Measurements from ENCODE around the gene ERICH6B. TPM values are rescaled to one million over a fixed set of nuclear protein-coding genes. Genes with fewer than 3 reads are reported as not detected.

ERICH6B gene
- polyA plus RNA-seq, 4 donors = 1.6 TPM; not detected in 3

DNA sequence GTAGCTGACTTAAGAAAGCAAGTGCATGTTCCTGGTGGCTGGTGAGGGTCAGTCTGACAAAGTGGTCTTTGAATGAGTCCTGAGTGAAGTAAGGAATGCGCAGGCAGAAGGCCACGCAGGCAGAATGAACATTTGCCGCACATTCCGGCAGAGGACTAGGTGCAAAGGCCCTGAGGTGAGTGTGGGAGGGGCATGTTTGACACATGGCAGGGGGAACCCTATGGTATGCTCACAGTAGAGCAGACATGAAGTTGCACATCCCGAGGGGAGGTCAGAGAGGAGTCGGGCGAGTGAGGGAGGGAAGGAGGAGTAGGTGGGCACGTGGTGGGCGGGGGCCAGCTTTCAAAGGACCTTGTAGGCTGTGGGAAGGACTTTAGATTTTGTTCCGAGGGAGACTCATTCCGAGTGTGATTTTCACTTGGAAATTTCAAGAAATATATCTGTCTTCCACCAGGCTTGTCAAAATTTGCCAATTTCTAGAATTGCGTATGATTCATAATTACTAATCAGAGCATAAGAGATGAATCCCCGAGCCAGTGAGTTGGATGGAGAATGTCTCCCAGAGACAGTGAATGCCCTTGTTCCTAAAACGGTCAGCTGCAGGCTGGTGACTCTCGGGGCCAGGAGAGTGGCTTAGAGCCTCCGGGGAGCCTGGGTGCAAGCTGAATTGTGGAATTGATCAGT lies 40.3 kb downstream of the ERICH6B start:
- Histone ChIP-seq H3K27me3 (ENCODE audit: control insufficient read depth in 3 of 3, insufficient read depth in 3 of 3, low read length in 3 of 3) (no peaks in the 10 kb centered on the region), H3K4me1 (ENCODE audit: control insufficient read depth in 3 of 3, insufficient read depth in 2 of 3, low read depth in 1 of 3, low read length in 2 of 3) (no peaks in the 10 kb centered on the region), H3K4me3 (ENCODE audit: low read depth in 1 of 3, low read length in 3 of 3) (no peak overlapping the region), H3K27ac (ENCODE audit: low read depth in 1 of 3, low read length in 2 of 3) (no peak overlapping the region), H3K9me3 (ENCODE audit: control insufficient read depth in 2 of 2, insufficient read depth in 1 of 2, low read depth in 1 of 2, low read length in 1 of 2) (no peaks in the 10 kb centered on the region), H3K36me3 (ENCODE audit: control insufficient read depth in 3 of 3, insufficient read depth in 2 of 3, low read depth in 1 of 3, low read length in 3 of 3) (no peaks in the 10 kb centered on the region)
- no peak for DNase-seq
- 84 to 87% (median 87%) methylated on average over 16 of the region's 16 CpGs for WGBS, 3 donors
- no peak for FAIRE-seq

GRCh38 chr13:45565331-45565730 lies 50.2 kb downstream of the ERICH6B start:
- no peaks in the 10 kb centered on the region for H3K36me3 ChIP-seq (ENCODE audit: control insufficient read depth in 3 of 3, insufficient read depth in 2 of 3, low read depth in 1 of 3, low read length in 3 of 3)
- no peaks in the 10 kb centered on the region for H3K27me3 ChIP-seq (ENCODE audit: control insufficient read depth in 3 of 3, insufficient read depth in 3 of 3, low read length in 3 of 3)
- H3K27ac ChIP-seq (ENCODE audit: low read depth in 1 of 3, low read length in 2 of 3) = no peak overlapping the region
- DNase-seq (no peak), FAIRE-seq (no peak)
- H3K9me3 ChIP-seq (ENCODE audit: control insufficient read depth in 2 of 2, insufficient read depth in 1 of 2, low read depth in 1 of 2, low read length in 1 of 2) = no peaks in the 10 kb centered on the region
- H3K4me1 ChIP-seq (ENCODE audit: control insufficient read depth in 3 of 3, insufficient read depth in 2 of 3, low read depth in 1 of 3, low read length in 2 of 3) = no peaks in the 10 kb centered on the region
- no peak overlapping the region for H3K4me3 ChIP-seq (ENCODE audit: low read depth in 1 of 3, low read length in 3 of 3)

DNA sequence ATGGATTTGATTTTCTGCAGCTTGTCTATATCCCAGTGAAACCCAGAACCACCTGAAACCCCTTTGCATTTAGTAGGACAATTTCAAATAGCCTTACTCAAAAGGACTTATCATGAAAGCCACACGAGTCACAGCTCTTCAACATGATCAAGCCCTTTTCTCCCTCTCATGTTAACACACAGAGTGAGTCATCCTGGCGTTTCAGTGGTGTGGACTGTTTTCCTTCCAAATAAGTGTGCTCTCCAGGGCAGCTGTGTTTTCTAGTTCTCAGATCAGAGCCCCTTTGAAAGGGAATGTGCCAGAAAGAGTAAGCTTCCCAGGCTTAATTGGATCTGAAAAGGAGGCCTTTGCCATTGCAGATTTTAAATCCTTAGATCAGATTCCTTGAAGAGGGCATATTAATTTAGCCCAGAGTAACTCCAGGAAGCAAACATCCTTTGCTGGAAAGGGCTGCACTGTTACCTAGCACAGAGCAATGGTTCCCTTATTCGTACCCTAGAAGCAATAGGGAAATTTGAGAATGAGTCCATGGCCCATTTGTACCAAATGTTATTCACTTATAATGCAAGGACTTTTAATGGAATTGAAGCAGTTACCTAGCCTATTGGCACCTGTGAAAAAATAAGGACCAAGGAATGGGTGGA lies 51.3 kb downstream of the ERICH6B start:
- FAIRE-seq (no peak), DNase-seq (no peak)
- Histone ChIP-seq H3K27me3 (ENCODE audit: control insufficient read depth in 3 of 3, insufficient read depth in 3 of 3, low read length in 3 of 3) (no peaks in the 10 kb centered on the region), H3K9me3 (ENCODE audit: control insufficient read depth in 2 of 2, insufficient read depth in 1 of 2, low read depth in 1 of 2, low read length in 1 of 2) (no peaks in the 10 kb centered on the region), H3K36me3 (ENCODE audit: control insufficient read depth in 3 of 3, insufficient read depth in 2 of 3, low read depth in 1 of 3, low read length in 3 of 3) (no peaks in the 10 kb centered on the region), H3K4me3 (ENCODE audit: low read depth in 1 of 3, low read length in 3 of 3) (no peak overlapping the region), H3K4me1 (ENCODE audit: control insufficient read depth in 3 of 3, insufficient read depth in 2 of 3, low read depth in 1 of 3, low read length in 2 of 3) (no peaks in the 10 kb centered on the region), H3K27ac (ENCODE audit: low read depth in 1 of 3, low read length in 2 of 3) (no peak overlapping the region)
- WGBS, 3 donors = 37 to 45% (median 39%) methylated on average over 3 of the region's 3 CpGs

- no peak for DNase-seq
- WGBS, 3 donors = 81 to 82% (median 81%) methylated on average over 4 of the region's 4 CpGs
- no peaks in the 10 kb centered on the region for H3K27me3 ChIP-seq (ENCODE audit: control insufficient read depth in 3 of 3, insufficient read depth in 3 of 3, low read length in 3 of 3)
- H3K4me3 ChIP-seq (ENCODE audit: low read depth in 1 of 3, low read length in 3 of 3) = no peak overlapping the region
- no peaks in the 10 kb centered on the region for H3K36me3 ChIP-seq (ENCODE audit: control insufficient read depth in 3 of 3, insufficient read depth in 2 of 3, low read depth in 1 of 3, low read length in 3 of 3)
- no peak for FAIRE-seq
- no peaks in the 10 kb centered on the region for H3K9me3 ChIP-seq (ENCODE audit: control insufficient read depth in 2 of 2, insufficient read depth in 1 of 2, low read depth in 1 of 2, low read length in 1 of 2)
- H3K27ac ChIP-seq (ENCODE audit: low read depth in 1 of 3, low read length in 2 of 3) = no peak overlapping the region
- H3K4me1 ChIP-seq (ENCODE audit: control insufficient read depth in 3 of 3, insufficient read depth in 2 of 3, low read depth in 1 of 3, low read length in 2 of 3) = no peaks in the 10 kb centered on the region
These were observed 60.9 kb downstream of the ERICH6B start for GRCh38 chr13:45554604-45555109.

DNA sequence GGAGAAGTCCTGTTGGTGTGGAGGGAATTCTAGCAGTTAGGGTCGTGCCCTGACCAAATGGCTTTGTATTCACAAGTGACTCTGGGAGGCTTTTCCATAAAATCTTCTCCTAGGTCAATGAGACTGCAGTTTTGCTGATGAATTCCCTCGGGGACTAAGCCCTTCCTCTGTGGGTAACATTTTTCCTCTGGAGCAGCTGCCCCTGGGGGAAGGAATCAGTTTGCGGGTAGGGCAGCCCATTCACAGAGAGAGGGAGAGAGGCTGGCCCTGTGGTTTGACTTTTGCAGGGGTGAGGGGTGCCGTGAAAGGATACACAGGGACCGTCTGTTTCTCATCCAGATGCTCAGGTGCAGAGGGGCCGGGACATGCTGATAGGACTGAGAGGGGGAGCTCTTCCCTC lies 67.3 kb downstream of the ERICH6B start:
- peaks cover 0 to 6% (median 0%) of the 10 kb centered on the region in 3 donors for H3K27me3 ChIP-seq (ENCODE audit: control insufficient read depth in 3 of 3, insufficient read depth in 3 of 3, low read length in 3 of 3)
- H3K4me1 ChIP-seq (ENCODE audit: control insufficient read depth in 3 of 3, insufficient read depth in 2 of 3, low read depth in 1 of 3, low read length in 2 of 3) = no peaks in the 10 kb centered on the region
- no peak overlapping the region for H3K27ac ChIP-seq (ENCODE audit: low read depth in 1 of 3, low read length in 2 of 3)
- no peaks in the 10 kb centered on the region for H3K9me3 ChIP-seq (ENCODE audit: control insufficient read depth in 2 of 2, insufficient read depth in 1 of 2, low read depth in 1 of 2, low read length in 1 of 2)
- 57 to 65% (median 59%) methylated on average over 6 of the region's 6 CpGs for WGBS, 3 donors
- no peaks in the 10 kb centered on the region for H3K36me3 ChIP-seq (ENCODE audit: control insufficient read depth in 3 of 3, insufficient read depth in 2 of 3, low read depth in 1 of 3, low read length in 3 of 3)
- no peak for DNase-seq
- no peak overlapping the region for H3K4me3 ChIP-seq (ENCODE audit: low read depth in 1 of 3, low read length in 3 of 3)
- no peak for FAIRE-seq

DNA sequence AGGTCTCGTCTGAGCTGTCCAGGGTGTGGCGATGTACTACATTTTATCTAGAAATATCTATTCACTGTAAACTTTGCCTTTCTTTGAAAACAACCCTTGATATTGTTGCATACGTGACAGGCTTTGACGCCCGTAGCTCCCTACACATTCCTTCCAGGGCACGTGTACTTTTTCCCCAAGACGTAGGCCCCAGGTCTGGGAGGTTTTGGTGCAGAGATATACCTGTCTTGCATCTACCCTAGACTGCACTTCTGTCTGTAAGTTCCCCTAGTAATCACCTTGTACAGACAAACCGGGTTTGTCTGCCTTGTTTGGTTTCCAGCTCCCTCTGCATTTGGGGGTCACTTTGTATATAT lies 69.2 kb downstream of the ERICH6B start:
- Histone ChIP-seq H3K4me3 (ENCODE audit: low read depth in 1 of 3, low read length in 3 of 3) (no peak overlapping the region), H3K4me1 (ENCODE audit: control insufficient read depth in 3 of 3, insufficient read depth in 2 of 3, low read depth in 1 of 3, low read length in 2 of 3) (no peaks in the 10 kb centered on the region), H3K27ac (ENCODE audit: low read depth in 1 of 3, low read length in 2 of 3) (no peak overlapping the region), H3K36me3 (ENCODE audit: control insufficient read depth in 3 of 3, insufficient read depth in 2 of 3, low read depth in 1 of 3, low read length in 3 of 3) (no peaks in the 10 kb centered on the region), H3K27me3 (ENCODE audit: control insufficient read depth in 3 of 3, insufficient read depth in 3 of 3, low read length in 3 of 3) (peaks cover 0 to 6% (median 0%) of the 10 kb centered on the region in 3 donors), H3K9me3 (ENCODE audit: control insufficient read depth in 2 of 2, insufficient read depth in 1 of 2, low read depth in 1 of 2, low read length in 1 of 2) (no peaks in the 10 kb centered on the region)
- FAIRE-seq = no peak
- 69 to 74% (median 74%) methylated on average over 8 of the region's 8 CpGs for WGBS, 3 donors
- DNase-seq = no peak

- Histone ChIP-seq H3K27ac (ENCODE audit: low read depth in 1 of 3, low read length in 2 of 3) (no peak overlapping the region), H3K36me3 (ENCODE audit: control insufficient read depth in 3 of 3, insufficient read depth in 2 of 3, low read depth in 1 of 3, low read length in 3 of 3) (no peaks in the 10 kb centered on the region), H3K9me3 (ENCODE audit: control insufficient read depth in 2 of 2, insufficient read depth in 1 of 2, low read depth in 1 of 2, low read length in 1 of 2) (no peaks in the 10 kb centered on the region), H3K4me1 (ENCODE audit: control insufficient read depth in 3 of 3, insufficient read depth in 2 of 3, low read depth in 1 of 3, low read length in 2 of 3) (no peaks in the 10 kb centered on the region), H3K4me3 (ENCODE audit: low read depth in 1 of 3, low read length in 3 of 3) (no peak overlapping the region), H3K27me3 (ENCODE audit: control insufficient read depth in 3 of 3, insufficient read depth in 3 of 3, low read length in 3 of 3) (peaks cover 0 to 6% (median 0%) of the 10 kb centered on the region in 3 donors)
- DNase-seq = no peak
- no peak for FAIRE-seq
- 71 to 84% (median 75%) methylated on average over 6 of the region's 6 CpGs for WGBS, 3 donors
These were observed 69.7 kb downstream of the ERICH6B start for GRCh38 chr13:45545686-45546409.

DNA sequence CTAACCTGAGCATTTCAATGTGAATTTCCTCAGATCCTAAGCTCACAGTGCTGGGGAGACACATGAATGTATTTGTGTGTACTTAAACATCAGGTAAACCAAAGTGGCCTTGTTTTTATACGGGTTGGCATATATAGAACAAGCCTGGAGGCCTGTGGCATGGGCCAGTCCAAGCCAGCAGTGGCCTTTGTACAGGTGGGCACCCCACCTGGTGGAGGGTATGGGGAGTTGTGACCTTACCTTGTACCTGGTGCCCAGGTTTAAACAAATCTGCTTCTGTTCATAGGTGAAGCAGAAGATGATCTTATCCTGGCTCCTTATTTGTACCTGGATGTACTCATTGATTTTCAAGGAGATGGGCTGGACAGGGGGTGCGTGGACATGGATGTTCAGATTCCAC lies 71.0 kb downstream of the ERICH6B start:
- H3K27me3 ChIP-seq (ENCODE audit: control insufficient read depth in 3 of 3, insufficient read depth in 3 of 3, low read length in 3 of 3) = peaks cover 0 to 6% (median 0%) of the 10 kb centered on the region in 3 donors

More for the DNA sequence above, 71.0 kb downstream of the ERICH6B start:
- Histone ChIP-seq H3K36me3 (ENCODE audit: control insufficient read depth in 3 of 3, insufficient read depth in 2 of 3, low read depth in 1 of 3, low read length in 3 of 3) (no peaks in the 10 kb centered on the region), H3K4me3 (ENCODE audit: low read depth in 1 of 3, low read length in 3 of 3) (no peak overlapping the region), H3K4me1 (ENCODE audit: control insufficient read depth in 3 of 3, insufficient read depth in 2 of 3, low read depth in 1 of 3, low read length in 2 of 3) (no peaks in the 10 kb centered on the region), H3K27ac (ENCODE audit: low read depth in 1 of 3, low read length in 2 of 3) (no peak overlapping the region), H3K9me3 (ENCODE audit: control insufficient read depth in 2 of 2, insufficient read depth in 1 of 2, low read depth in 1 of 2, low read length in 1 of 2) (no peaks in the 10 kb centered on the region)
- DNase-seq (no peak), FAIRE-seq (no peak)
- 77 to 80% (median 77%) methylated on average over 2 of the region's 2 CpGs for WGBS, 3 donors

Measured in small intestine (tissue), 7 donors.